ENCODE results near the gene RBFOX1.

DNA sequence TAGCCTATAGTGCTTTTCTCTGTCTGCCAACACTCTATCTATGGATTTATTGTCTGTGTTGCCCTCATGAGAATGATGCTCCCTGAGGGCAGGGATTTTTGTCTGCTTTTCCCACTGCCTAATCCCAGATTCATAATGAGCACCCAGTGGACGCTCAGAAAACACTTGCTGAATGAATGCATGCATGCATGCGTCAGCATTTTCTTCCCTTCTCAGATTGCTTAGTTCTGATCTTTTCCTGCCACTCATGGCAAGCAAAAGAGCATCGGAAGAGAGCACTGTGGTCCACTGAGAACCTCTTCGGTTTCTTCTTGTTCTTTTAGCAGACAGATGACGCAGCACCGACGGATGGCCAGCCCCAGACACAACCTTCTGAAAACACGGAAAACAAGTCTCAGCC, 246.8 kb downstream of the RBFOX1 start:
- TF ChIP-seq CTCF (IDR thresholded peaks at IDR 0.05) (no peak), POLR2A (IDR thresholded peaks at IDR 0.05) (no peak)
